D721Med (cell line): ENCODE results near the gene PTPRR.

Experiments used
- DNase-seq: peaks from one replicate; pipeline ENCODE4 v3.0.0; 2011; ENCODE audit warnings: low spot score; ENCODE audit not compliant: insufficient read length
- FAIRE-seq: peaks from 2 replicates; lab custom pipeline; 2011; peaks lifted over from hg19 to GRCh38; lab: Jason Lieb, UNC
- CTCF ChIP-seq: IDR thresholded peaks from 2 replicates; pipeline ENCODE4 v1.5.1; 2012; ENCODE audit warnings: mild to moderate bottlenecking, control low read depth; ENCODE audit not compliant: insufficient read depth; ENCODE audit errors: missing control alignments

The PTPRR gene

GRCh38 chr12:70763666-70764065, 156.9 kb downstream of the PTPRR start:
- no peak for TF ChIP-seq CTCF
- DNase-seq (no peak), FAIRE-seq (no peak)

- no peak for FAIRE-seq
- no peak for TF ChIP-seq CTCF
- DNase-seq = no peak
Measured at GRCh38 chr12:70762000-70762399, 158.5 kb downstream of the PTPRR start.

DNA sequence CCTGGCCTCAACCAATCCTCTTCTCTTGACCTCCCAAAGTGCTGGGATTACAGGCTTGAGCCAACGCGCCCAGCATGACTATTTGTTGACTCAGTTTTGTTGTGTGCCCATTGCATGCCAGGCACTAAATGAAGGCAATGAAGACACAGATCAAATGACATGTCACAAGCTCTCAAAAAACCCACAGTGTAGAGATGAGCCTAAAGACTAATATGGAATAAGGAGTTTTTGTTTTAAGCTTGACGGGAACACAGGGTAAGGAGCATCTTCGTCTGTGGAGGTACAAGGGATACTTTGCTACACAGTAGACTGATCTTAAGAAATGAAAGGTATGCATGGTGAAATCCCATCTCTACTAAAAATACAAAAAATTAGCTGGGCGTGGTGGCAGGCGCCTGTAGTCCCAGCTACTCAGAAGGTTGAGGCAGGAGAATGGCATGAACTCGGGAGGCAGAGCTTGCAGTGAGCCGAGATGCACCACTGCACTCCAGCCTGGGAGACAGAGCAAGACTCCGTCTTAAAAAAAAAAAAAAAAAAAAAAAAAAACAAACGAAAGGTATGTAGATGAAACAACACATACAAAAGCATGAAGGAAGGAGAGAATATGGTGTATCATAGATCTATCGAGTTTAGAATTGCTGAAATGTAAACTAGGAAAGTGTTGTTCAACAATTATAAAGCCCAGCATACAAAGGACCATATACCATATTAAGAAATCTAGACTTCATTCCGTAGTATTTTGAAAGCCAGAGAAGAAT, 161.2 kb downstream of the PTPRR start:
- FAIRE-seq (no peak), DNase-seq (no peak)
- no peak for TF ChIP-seq CTCF

- FAIRE-seq = no peak
- no peak for TF ChIP-seq CTCF
- no peak for DNase-seq
Measured at GRCh38 chr12:70758494-70758845, 162.1 kb downstream of the PTPRR start.

DNA sequence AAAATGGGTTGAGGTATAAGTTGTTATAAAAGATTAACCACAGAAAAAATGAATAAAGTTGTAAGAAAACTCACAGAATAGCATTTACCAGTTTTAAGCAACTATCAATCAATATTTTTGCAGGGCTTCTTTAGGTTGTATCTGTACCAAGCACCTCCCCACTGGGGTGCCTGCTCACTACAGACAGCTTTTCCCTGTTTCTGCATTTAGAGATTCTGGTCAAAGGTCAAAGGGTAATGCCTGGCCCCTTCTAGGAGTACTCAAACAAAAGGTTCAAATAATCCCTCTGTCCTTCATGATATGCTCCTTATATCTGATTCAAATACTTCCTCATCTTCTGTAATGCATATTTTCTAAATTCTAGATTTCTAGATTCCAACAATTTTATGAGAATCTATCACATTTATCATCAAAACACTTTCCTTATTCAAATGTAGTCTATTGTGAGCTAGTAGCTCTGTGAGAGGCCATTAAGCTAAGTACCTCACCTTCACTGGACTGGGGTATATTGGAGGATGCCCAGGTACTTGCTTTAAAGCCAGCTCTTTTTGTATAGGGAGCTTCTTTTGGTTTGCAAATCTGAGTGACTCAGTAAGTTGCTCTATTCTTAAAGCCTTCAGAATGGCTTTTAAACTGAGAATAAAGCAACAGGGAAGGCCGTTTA, 162.6 kb downstream of the PTPRR start:
- no peak for TF ChIP-seq CTCF
- DNase-seq (no peak), FAIRE-seq (no peak)

DNA sequence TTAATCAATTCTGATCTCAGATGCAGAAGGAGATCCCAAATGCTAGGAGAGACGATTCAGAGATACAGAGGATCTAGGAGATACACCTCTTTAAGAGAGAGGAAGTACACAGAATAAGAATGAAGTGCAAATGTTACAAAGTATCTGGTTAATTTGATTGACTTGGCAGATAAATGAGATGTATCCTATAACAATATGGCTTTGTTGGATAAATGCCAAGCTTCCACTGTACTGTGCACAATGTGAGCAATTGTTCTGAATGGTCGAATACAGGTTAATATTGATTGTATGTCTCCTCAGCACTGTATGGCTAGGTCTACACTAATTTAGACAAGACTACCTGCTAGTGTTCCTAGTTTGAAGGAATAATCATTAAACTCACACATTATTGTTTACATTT, 163.7 kb downstream of the PTPRR start:
- FAIRE-seq (no peak), DNase-seq (no peak)
- TF ChIP-seq CTCF = no peak

GRCh38 chr12:70756118-70756517, 164.4 kb downstream of the PTPRR start:
- FAIRE-seq = no peak
- no peak for TF ChIP-seq CTCF
- DNase-seq = no peak
